ENCODE results near the gene ADRA2A. TPM values are rescaled to one million over a fixed set of nuclear protein-coding genes. Genes with fewer than 3 reads are reported as not detected.

The ADRA2A gene
- total RNA-seq, 1 donor from 2014 or later, result not detected

GRCh38 chr10:111116762-111117445, 40.1 kb downstream of the ADRA2A start:
- intact Hi-C loops (cut with micrococcal nuclease), result no loop called here
- Mint-ChIP-seq H3K27me3 (peaks cover 15% of the 10 kb centered on the region), H3K4me1 (no peaks in the 10 kb centered on the region), H3K36me3 (ENCODE audit: low read depth) (no peaks in the 10 kb centered on the region), H3K27ac (no peak overlapping the region), H3K9me3 (no peaks in the 10 kb centered on the region), H3K4me3 (no peak overlapping the region)
- ChIA-PET POLR2A (no interaction called here), CTCF (no interaction called here)
- TF ChIP-seq CTCF (IDR thresholded peaks at IDR 0.05), result no peak
- DNase-seq, result no peak
- no peak for ATAC-seq (ENCODE audit: low read depth)

- no peaks in the 10 kb centered on the region for H3K9me3 Mint-ChIP-seq
- ATAC-seq (ENCODE audit: low read depth) (no peak), DNase-seq (no peak)
- no peak for TF ChIP-seq CTCF (IDR thresholded peaks at IDR 0.05)
- peaks cover 15% of the 10 kb centered on the region for H3K27me3 Mint-ChIP-seq
- H3K4me1 Mint-ChIP-seq, result no peaks in the 10 kb centered on the region
- H3K36me3 Mint-ChIP-seq (ENCODE audit: low read depth), result no peaks in the 10 kb centered on the region
- no peak overlapping the region for H3K27ac Mint-ChIP-seq
- no peak overlapping the region for H3K4me3 Mint-ChIP-seq
- ChIA-PET CTCF (no interaction called here), POLR2A (no interaction called here)
- intact Hi-C loops (cut with micrococcal nuclease), result no loop called here
Observed at GRCh38 chr10:111117528-111118277, 40.9 kb downstream of the ADRA2A start.

GRCh38 chr10:111118758-111119157, 41.9 kb downstream of the ADRA2A start:
- POLR2A ChIA-PET, result no interaction called here
- H3K4me1 Mint-ChIP-seq, result no peaks in the 10 kb centered on the region
- no peak overlapping the region for H3K27ac Mint-ChIP-seq
- H3K27me3 Mint-ChIP-seq, result peaks cover 19% of the 10 kb centered on the region
- H3K4me3 Mint-ChIP-seq, result no peak overlapping the region
- CTCF ChIA-PET, result no interaction called here
- intact Hi-C loops (cut with micrococcal nuclease), result no loop called here
- no peaks in the 10 kb centered on the region for H3K36me3 Mint-ChIP-seq (ENCODE audit: low read depth)
- no peak for DNase-seq
- TF ChIP-seq CTCF (IDR thresholded peaks at IDR 0.05), result no peak
- H3K9me3 Mint-ChIP-seq, result no peaks in the 10 kb centered on the region
- no peak for ATAC-seq (ENCODE audit: low read depth)

GRCh38 chr10:111119637-111120036, 42.8 kb downstream of the ADRA2A start:
- DNase-seq (no peak), ATAC-seq (ENCODE audit: low read depth) (no peak)
- TF ChIP-seq CTCF (IDR thresholded peaks at IDR 0.05), result no peak
- POLR2A ChIA-PET, result no interaction called here
- peaks cover 19% of the 10 kb centered on the region for H3K27me3 Mint-ChIP-seq
- CTCF ChIA-PET, result no interaction called here
- H3K4me1 Mint-ChIP-seq, result no peaks in the 10 kb centered on the region
- intact Hi-C loops (cut with micrococcal nuclease), result no loop called here
- no peaks in the 10 kb centered on the region for H3K9me3 Mint-ChIP-seq
- H3K27ac Mint-ChIP-seq, result no peak overlapping the region
- no peak overlapping the region for H3K4me3 Mint-ChIP-seq
- no peaks in the 10 kb centered on the region for H3K36me3 Mint-ChIP-seq (ENCODE audit: low read depth)

GRCh38 chr10:111122127-111122526, 45.3 kb downstream of the ADRA2A start:
- Mint-ChIP-seq H3K27me3 (peaks cover 27% of the 10 kb centered on the region), H3K27ac (no peak overlapping the region), H3K4me1 (no peaks in the 10 kb centered on the region), H3K9me3 (no peaks in the 10 kb centered on the region), H3K36me3 (ENCODE audit: low read depth) (no peaks in the 10 kb centered on the region), H3K4me3 (no peak overlapping the region)
- TF ChIP-seq CTCF (IDR thresholded peaks at IDR 0.05), result no peak
- POLR2A ChIA-PET, result no interaction called here
- no peak for ATAC-seq (ENCODE audit: low read depth)
- DNase-seq, result no peak
- intact Hi-C loops (cut with micrococcal nuclease), result no loop called here
- CTCF ChIA-PET, result no interaction called here

All from activated B cell treated with CpG ODN at 0.5 μM for 24 hours (primary cell).